AG04449 (cell line): ENCODE data around the gene LLPH.

Experiments
- CTCF ChIA-PET: fragments of 350-600 bp; formaldehyde crosslinking; extraction: SDS; loops from one replicate; lab custom pipeline; 2021; ENCODE audit warnings: antibody characterized with exemption; lab: Yijun Ruan, JAX
- POLR2A ChIA-PET: fragments of 400-600, 350-600 bp; formaldehyde crosslinking; extraction: SDS; loops from one replicate; lab custom pipeline; 2020; ENCODE audit warnings: antibody characterized with exemption, inconsistent platforms; lab: Yijun Ruan, JAX
- DNase-seq: peaks from one replicate; pipeline ENCODE4 v3.0.0-alpha.2; 2010; ENCODE audit warnings: low read depth, low spot score
- H3K4me3 ChIP-seq: 2 replicates; pipeline ENCODE4 v1.5.1; 2011; ENCODE audit warnings: low read depth, mild to moderate bottlenecking, control low read depth, low read length
- TF ChIP-seq, protein P1 (sequence below): IDR thresholded peaks from one replicate; pipeline ENCODE4 v1.5.1; 2011; ENCODE audit warnings: mild to moderate bottlenecking, moderate library complexity, low read length, control low read depth, inconsistent platforms; ENCODE audit not compliant: insufficient read depth; ENCODE audit errors: missing control alignments

LLPH gene

DNA sequence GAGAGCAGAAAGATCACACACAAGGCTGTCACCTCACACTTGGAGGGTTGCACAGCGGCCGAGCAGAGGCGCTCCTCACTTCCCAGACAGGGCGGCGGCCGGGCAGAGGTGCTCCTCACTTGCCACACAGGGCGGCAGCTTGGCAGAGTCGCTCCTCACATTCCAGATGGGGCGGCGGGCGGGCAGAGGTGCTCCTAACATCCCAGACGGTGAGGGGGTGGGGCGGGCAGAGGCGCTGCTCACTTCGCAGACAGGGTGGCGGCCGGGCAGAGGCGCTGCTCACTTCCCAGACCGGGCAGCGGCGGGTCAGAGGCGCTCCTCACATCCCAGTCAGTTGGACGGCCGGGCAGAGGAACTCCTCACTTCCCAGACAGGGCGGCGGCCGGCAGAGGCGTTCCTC, 30.2 kb upstream of the LLPH start:
- no peak overlapping the region for H3K4me3 ChIP-seq
- ChIA-PET POLR2A (interaction anchor here (3.3 kb wide), 1 partner anchor 9 kb away, joined by 14 read pairs; the partner anchor contains the start of gene TMBIM4), CTCF (interaction anchor here (0.7 to 1.1 kb wide), 2 partner anchors 10 to 15 kb away, joined by 3 to 4 read pairs; no protein-coding TSS in a partner anchor)
- DNase-seq = no peak
- TF ChIP-seq, protein P1, sequence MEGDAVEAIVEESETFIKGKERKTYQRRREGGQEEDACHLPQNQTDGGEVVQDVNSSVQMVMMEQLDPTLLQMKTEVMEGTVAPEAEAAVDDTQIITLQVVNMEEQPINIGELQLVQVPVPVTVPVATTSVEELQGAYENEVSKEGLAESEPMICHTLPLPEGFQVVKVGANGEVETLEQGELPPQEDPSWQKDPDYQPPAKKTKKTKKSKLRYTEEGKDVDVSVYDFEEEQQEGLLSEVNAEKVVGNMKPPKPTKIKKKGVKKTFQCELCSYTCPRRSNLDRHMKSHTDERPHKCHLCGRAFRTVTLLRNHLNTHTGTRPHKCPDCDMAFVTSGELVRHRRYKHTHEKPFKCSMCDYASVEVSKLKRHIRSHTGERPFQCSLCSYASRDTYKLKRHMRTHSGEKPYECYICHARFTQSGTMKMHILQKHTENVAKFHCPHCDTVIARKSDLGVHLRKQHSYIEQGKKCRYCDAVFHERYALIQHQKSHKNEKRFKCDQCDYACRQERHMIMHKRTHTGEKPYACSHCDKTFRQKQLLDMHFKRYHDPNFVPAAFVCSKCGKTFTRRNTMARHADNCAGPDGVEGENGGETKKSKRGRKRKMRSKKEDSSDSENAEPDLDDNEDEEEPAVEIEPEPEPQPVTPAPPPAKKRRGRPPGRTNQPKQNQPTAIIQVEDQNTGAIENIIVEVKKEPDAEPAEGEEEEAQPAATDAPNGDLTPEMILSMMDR = no peak

DNA sequence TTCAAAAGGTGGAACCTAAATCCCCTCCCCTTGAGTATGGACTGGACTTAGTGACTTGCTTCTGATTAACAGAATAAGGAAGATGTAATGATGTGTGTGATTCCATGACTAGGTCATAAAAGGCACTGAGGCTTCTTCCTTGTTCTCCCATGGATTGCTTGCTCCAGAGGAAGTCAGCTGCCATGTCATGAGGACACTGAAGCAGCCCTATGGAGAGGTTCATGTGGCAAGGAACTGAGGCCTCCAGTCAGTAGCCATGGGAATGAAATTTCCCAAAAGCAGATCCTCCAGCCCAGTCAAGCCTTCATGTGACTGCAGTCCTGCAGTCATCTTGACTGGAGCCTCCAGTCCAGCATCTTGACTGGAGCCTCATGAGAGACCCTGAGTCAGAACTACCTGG, 28.6 kb upstream of the LLPH start:
- DNase-seq = no peak
- no peak overlapping the region for H3K4me3 ChIP-seq
- TF ChIP-seq, protein P1 = no peak
- ChIA-PET POLR2A (interaction anchor here (3.3 kb wide), 1 partner anchor 10 kb away, joined by 14 read pairs; the partner anchor contains the start of gene TMBIM4), CTCF (interaction anchor here (1.1 to 2.5 kb wide), 5 partner anchors 10 to 51 kb away, joined by 3 to 12 read pairs (median 4); partner anchors contain the start of gene TMBIM4)

DNA sequence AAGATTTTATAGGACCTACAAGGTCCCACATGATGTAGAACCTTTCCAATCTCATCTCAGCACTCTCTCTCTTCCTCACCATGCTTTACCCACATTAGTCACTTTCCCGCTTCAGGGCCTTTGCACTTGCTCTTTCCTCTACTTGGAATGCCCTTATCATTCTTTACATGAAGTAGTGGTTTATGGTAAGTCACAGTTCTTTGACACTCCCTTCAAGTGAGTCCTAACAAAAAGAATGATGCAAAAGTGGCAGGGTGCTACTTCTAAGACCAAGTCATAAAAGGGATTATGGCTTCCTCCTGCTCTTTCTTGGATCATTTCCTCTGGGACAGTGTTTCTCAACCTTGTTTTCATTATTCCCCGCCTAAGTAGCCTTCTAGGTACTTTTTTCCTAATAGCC, 26.1 kb upstream of the LLPH start:
- ChIA-PET CTCF (no interaction called here), POLR2A (no interaction called here)

DNA sequence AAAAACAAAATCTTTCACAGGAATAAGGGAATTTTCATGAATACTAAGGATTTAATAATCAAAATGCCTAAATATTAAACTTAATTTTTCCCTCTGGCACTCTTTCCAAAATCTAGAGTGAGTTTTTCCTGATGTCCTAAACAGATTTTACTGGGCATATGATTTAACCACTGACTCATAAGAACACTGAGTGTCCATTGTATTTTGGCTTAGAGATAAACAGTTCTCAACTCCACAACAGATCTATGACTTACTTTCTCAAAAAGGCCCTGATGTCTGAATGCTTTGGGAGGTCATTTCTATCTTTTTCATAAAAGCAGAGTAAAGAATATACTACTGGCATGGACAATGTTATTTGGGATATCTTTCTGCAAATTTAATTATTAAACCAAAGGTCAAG, 24.2 kb upstream of the LLPH start:
- ChIA-PET POLR2A (no interaction called here), CTCF (no interaction called here)
- TF ChIP-seq, protein P1 = no peak
- no peak for DNase-seq
- no peak overlapping the region for H3K4me3 ChIP-seq

More for the DNA sequence above, 26.1 kb upstream of the LLPH start:
- no peak overlapping the region for H3K4me3 ChIP-seq
- DNase-seq = no peak
- TF ChIP-seq, protein P1 = no peak

DNA sequence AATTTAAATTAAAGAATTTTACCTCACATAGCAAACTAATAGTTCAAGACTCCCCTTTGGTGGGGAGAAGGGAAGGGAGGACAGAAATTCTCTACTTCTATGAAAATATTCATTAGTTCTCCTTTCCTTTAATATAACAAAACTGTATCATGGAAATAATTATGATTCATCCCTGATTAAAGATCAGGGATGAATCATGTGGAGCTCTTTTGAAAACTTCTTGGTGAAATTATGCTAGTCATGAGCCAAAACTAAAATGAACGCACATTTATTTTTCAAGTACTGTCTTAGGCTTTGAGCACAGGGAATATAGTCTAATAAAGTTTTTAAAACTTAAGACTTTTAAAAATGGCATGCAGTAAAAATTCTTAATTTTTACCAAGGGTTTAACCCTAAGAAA, 22.2 kb upstream of the LLPH start:
- CTCF ChIA-PET = no interaction called here

DNA sequence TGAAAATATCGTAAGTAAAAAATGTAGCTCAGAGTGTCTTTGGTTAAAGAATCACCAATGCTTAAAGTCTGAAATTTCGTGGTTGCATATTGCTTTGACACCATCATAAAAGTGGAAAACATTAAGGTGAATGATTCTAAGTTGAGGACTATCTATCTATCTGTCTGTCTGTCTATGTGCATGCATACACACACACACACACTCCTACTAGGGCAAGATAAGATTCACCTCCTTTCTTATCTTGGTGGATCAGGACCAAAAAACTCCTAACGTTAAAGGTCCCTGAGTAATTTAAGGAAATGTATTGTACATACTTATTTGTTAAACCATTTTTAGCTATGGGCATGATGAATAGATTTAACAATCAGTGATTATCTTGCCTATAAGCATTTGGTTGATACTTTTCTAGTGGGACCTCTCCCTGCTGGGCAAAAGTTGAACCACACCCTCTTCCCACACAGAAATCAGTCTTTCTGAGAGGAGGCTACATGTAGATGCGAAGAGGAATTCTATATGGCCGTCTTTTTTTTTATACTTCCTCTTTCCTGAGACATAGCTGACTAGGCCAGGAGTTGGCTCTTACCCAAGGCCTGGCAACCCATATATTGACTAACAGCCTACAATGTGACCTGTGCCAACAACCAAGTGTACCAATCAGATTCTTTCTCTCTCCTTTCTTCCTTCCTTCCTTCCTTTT, 19.3 kb upstream of the LLPH start:
- CTCF ChIA-PET = no interaction called here
- POLR2A ChIA-PET = no interaction called here
- no peak for DNase-seq
- TF ChIP-seq, protein P1 = no peak
- H3K4me3 ChIP-seq = no peak overlapping the region

More for the DNA sequence above, 22.2 kb upstream of the LLPH start:
- DNase-seq = no peak
- no peak overlapping the region for H3K4me3 ChIP-seq
- POLR2A ChIA-PET = no interaction called here
- TF ChIP-seq, protein P1 = no peak
